DOHH2 (cell line): Measurements from ENCODE around the gene IQSEC1.
"Not testable (repeated sequence)": the region's sequence is repeated elsewhere in the genome, so short reads cannot be mapped to it uniquely, and the experiment has no call there.

Experiments
- H3F3A ChIP-seq: fragments of 200-600 bp; sonication (generic), shearing (Covaris generic); 2 replicates; pipeline ENCODE4 v1.6.0; 2016; ENCODE audit warnings: antibody characterized with exemption, mild to moderate bottlenecking; ENCODE audit not compliant: control insufficient read depth, insufficient read depth
- H3K27ac ChIP-seq: fragments of 200-600 bp; sonication (generic); 2 replicates; pipeline ENCODE4 v1.5.1; 2014; ENCODE audit warnings: low read depth, mild to moderate bottlenecking, low read length, moderate library complexity
- H3K27me3 ChIP-seq: fragments of 200-600 bp; sonication (generic); 2 replicates; pipeline ENCODE4 v1.6.1; 2014; ENCODE audit warnings: mild to moderate bottlenecking, low read length, mixed read lengths; ENCODE audit not compliant: control insufficient read depth
- H3K36me3 ChIP-seq: fragments of 200-600 bp; sonication (generic); 2 replicates; pipeline ENCODE4 v1.6.1; 2014; ENCODE audit warnings: mild to moderate bottlenecking, low read length, moderate library complexity, mixed read lengths; ENCODE audit not compliant: control insufficient read depth
- H3K4me1 ChIP-seq: fragments of 200-600 bp; sonication (generic); 2 replicates; pipeline ENCODE4 v1.6.1; 2014; ENCODE audit warnings: mild to moderate bottlenecking, low read length, mixed read lengths; ENCODE audit not compliant: control insufficient read depth
- H3K4me2 ChIP-seq: fragments of 200-600 bp; sonication (generic); 2 replicates; pipeline ENCODE4 v1.6.0; 2014; ENCODE audit warnings: mild to moderate bottlenecking, low read length, moderate library complexity
- H3K4me3 ChIP-seq: fragments of 200-600 bp; sonication (generic); 2 replicates; pipeline ENCODE4 v1.5.1; 2014; ENCODE audit warnings: mild to moderate bottlenecking, low read length, mixed read lengths
- H3K79me2 ChIP-seq: fragments of 200-600 bp; sonication (generic); 2 replicates; pipeline ENCODE4 v1.6.1; 2014; ENCODE audit warnings: mild to moderate bottlenecking, low read length, mixed read lengths; ENCODE audit not compliant: control insufficient read depth
- H3K9me2 ChIP-seq: fragments of 200-600 bp; sonication (generic); replicated peaks from 2 replicates; pipeline ENCODE4 v1.6.1; 2014; ENCODE audit warnings: mild to moderate bottlenecking, low read length, mixed read lengths; ENCODE audit not compliant: control insufficient read depth
- H3K9me3 ChIP-seq: fragments of 200-600 bp; sonication (generic); 2 replicates; pipeline ENCODE4 v1.6.1; 2014; ENCODE audit warnings: antibody characterized with exemption, low read length, mixed read lengths; ENCODE audit not compliant: control insufficient read depth, insufficient read depth
- H4K20me1 ChIP-seq: fragments of 200-600 bp; sonication (generic); 2 replicates; pipeline ENCODE4 v1.6.0; 2014; ENCODE audit warnings: low read depth, mild to moderate bottlenecking, antibody characterized with exemption, low read length, moderate library complexity; ENCODE audit not compliant: control insufficient read depth, insufficient read depth
- CTCF ChIP-seq: fragments of 200-600 bp; sonication (generic); IDR thresholded peaks from one replicate; pipeline ENCODE4 v1.5.1; 2014; ENCODE audit warnings: antibody characterized with exemption, mild to moderate bottlenecking, low read depth, low read length; ENCODE audit not compliant: poor library complexity, severe bottlenecking
- EZH2phosphoT487 ChIP-seq: fragments of 200-600 bp; sonication (generic); IDR thresholded peaks from 2 replicates; pipeline ENCODE4 v1.6.1; 2017; ENCODE audit warnings: borderline replicate concordance, mild to moderate bottlenecking, antibody characterized with exemption, low read length, moderate library complexity, mixed read lengths

IQSEC1 gene

GRCh38 chr3:12859840-12860239 lies 213.4 kb downstream of the IQSEC1 start:
- H3K4me2 ChIP-seq: no peak overlapping the region
- no peak overlapping the region for H3K27ac ChIP-seq
- no peaks in the 10 kb centered on the region for H3K4me1 ChIP-seq
- H3F3A ChIP-seq: no peaks in the 10 kb centered on the region
- no peaks in the 10 kb centered on the region for H3K79me2 ChIP-seq
- TF ChIP-seq EZH2phosphoT487 (no peak), CTCF (no peak)
- H3K9me3 ChIP-seq: no peaks in the 10 kb centered on the region
- H4K20me1 ChIP-seq: no peaks in the 10 kb centered on the region
- H3K4me3 ChIP-seq: no peak overlapping the region
- H3K36me3 ChIP-seq: no peaks in the 10 kb centered on the region
- no peaks in the 10 kb centered on the region for H3K9me2 ChIP-seq
- peaks cover 7% of the 10 kb centered on the region; the same call in 1 of the 2 replicates for H3K27me3 ChIP-seq

GRCh38 chr3:12856626-12857025 lies 216.6 kb downstream of the IQSEC1 start:
- Histone ChIP-seq H3K27me3 (peaks cover 33% of the 10 kb centered on the region), H3K4me1 (no peaks in the 10 kb centered on the region; the same call in 1 of the 2 replicates), H3K4me2 (no peak overlapping the region), H4K20me1 (no peaks in the 10 kb centered on the region), H3K36me3 (no peaks in the 10 kb centered on the region), H3F3A (no peaks in the 10 kb centered on the region), H3K9me2 (no peaks in the 10 kb centered on the region), H3K9me3 (no peaks in the 10 kb centered on the region), H3K4me3 (no peak overlapping the region), H3K27ac (no peak overlapping the region), H3K79me2 (no peaks in the 10 kb centered on the region)
- TF ChIP-seq EZH2phosphoT487 (no peak), CTCF (no peak)

GRCh38 chr3:12854565-12854964 lies 218.7 kb downstream of the IQSEC1 start:
- TF ChIP-seq CTCF (no peak), EZH2phosphoT487 (no peak)
- no peak overlapping the region for H3K4me3 ChIP-seq
- no peaks in the 10 kb centered on the region for H4K20me1 ChIP-seq
- no peak overlapping the region for H3K4me2 ChIP-seq
- H3F3A ChIP-seq: no peaks in the 10 kb centered on the region
- no peak overlapping the region for H3K27ac ChIP-seq
- H3K9me2 ChIP-seq: no peaks in the 10 kb centered on the region
- no peaks in the 10 kb centered on the region; the same call in 1 of the 2 replicates for H3K4me1 ChIP-seq
- no peaks in the 10 kb centered on the region for H3K36me3 ChIP-seq
- H3K79me2 ChIP-seq: no peaks in the 10 kb centered on the region
- no peaks in the 10 kb centered on the region for H3K9me3 ChIP-seq
- H3K27me3 ChIP-seq: peaks cover 33% of the 10 kb centered on the region

GRCh38 chr3:12853847-12854246 lies 219.4 kb downstream of the IQSEC1 start:
- H3F3A ChIP-seq, H3K9me2 ChIP-seq, H3K79me2 ChIP-seq, H3K4me1 ChIP-seq, H3K9me3 ChIP-seq, H3K4me3 ChIP-seq, H3K4me2 ChIP-seq, H4K20me1 ChIP-seq, H3K36me3 ChIP-seq, H3K27ac ChIP-seq: not testable (repeated sequence)
- H3K27me3 ChIP-seq: peaks cover 33% of the 10 kb centered on the region
